Activated CD4-positive, alpha-beta T cell treated with anti-CD3 and anti-CD28 coated beads, Interleukin-2, amount 10 ng/mL, durations not matched to agents 24 days and 14 days (primary cell): Measurements from ENCODE around the gene NCOA1. TPM values are rescaled to one million over a fixed set of nuclear protein-coding genes. Genes with fewer than 3 reads are reported as not detected.
"Not testable (repeated sequence)": the region's sequence is repeated elsewhere in the genome, so short reads cannot be mapped to it uniquely, and the experiment has no call there.

Experiments
- DNase-seq: peaks from one replicate; pipeline ENCODE4 v3.0.0; 2022
- H3K27ac Mint-ChIP-seq: one replicate; pipeline ENCODE4 v1.8.0; 2022; ENCODE audit warnings: mild to moderate bottlenecking, mixed read lengths
- H3K27me3 Mint-ChIP-seq: one replicate; pipeline ENCODE4 v1.8.0; 2022; ENCODE audit warnings: mixed read lengths
- H3K36me3 Mint-ChIP-seq: one replicate; pipeline ENCODE4 v1.8.0; 2022; ENCODE audit warnings: low read depth, mild to moderate bottlenecking, mixed read lengths
- H3K4me1 Mint-ChIP-seq: one replicate; pipeline ENCODE4 v1.8.0; 2021; ENCODE audit warnings: mixed read lengths
- H3K4me3 Mint-ChIP-seq: one replicate; pipeline ENCODE4 v1.8.0; 2022; ENCODE audit warnings: mild to moderate bottlenecking, moderate library complexity, mixed read lengths
- H3K9me3 Mint-ChIP-seq: one replicate; pipeline ENCODE4 v1.8.0; 2021; ENCODE audit warnings: mixed read lengths
- intact Hi-C: fragments of 100-400 bp; cut with micrococcal nuclease; formaldehyde crosslinking; loops from one replicate; pipeline ENCODE4 v1.15.1; 2023
- total RNA-seq: library from RNA; stranded (reverse); gene quantifications from 2 replicates; pipeline ENCODE4 v1.2.3, GENCODE V29; 2022

Gene NCOA1
- total RNA-seq, 1 donor from 2014 or later, result 25.9 TPM

DNA sequence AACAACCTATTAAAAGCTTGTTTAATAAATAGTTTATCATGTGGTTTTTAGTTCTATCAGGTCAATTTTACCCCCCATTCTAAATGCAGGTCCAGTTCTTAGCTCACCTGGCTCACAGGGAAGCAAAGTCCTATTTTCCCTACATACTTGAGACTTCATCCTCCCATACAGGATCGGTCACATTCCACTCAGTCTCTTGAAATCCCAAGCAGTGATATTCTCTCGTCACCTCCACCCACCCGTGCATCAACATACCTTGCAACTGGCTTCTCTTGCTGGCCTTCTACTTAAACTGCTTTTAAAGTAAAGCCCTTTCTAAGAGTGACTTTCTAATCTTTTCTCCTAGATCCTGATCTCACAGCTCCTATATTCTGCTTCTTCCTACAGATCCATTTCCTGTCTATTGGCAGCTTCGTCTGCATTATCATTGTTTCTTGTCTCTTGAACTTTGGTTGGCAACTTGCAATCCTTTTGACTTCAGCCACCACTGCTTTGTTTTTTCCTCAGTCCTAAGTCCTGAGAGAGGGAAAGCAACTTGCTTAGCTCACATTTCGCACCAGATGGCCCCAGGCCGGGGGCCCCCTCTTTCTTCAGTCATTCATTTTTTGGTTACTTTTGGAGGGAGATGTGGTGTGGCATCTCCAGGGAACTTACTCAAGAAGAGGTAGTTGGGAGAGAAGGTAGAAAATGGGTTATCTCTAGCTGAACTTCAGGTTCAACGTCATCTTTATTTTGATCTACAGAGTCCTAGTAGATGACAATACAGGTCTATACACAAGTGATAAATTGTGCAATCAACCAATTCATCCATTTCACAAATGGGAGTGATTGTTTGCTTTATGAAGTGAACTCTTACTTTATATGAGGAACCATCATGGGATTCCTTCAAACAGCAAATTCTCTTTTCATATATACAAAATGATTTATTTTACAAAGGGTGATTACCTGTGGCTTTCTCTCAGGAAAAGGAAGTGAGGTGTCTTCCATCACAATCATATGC, 23.9 kb upstream of the NCOA1 start:
- no peak for DNase-seq
- Mint-ChIP-seq H3K4me1 (no peaks in the 10 kb centered on the region), H3K9me3 (no peaks in the 10 kb centered on the region), H3K4me3 (no peak overlapping the region), H3K36me3 (no peaks in the 10 kb centered on the region), H3K27ac (no peak overlapping the region), H3K27me3 (peaks cover 8% of the 10 kb centered on the region)
- intact Hi-C loops, result no loop called here

DNA sequence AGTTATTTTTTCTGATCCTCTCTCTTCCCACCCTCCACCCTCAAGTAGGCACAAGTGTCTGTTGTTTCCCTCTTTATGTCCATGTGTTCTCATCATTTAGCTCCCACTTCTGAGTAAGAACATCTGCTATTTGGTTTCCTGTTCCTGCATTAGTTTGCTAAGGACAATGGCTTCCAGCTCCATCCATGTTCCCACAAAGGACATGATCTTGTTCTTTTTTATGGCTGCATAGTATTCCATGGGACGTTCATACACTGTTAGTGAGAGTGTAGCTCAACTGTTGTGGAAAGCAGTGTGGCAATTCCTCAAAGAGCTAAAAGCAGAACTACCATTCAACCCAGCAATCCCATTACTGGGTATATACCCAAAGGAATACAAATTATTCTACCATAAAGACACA, 22.6 kb upstream of the NCOA1 start:
- DNase-seq, H3K36me3 Mint-ChIP-seq, intact Hi-C loops, H3K9me3 Mint-ChIP-seq, H3K27ac Mint-ChIP-seq, H3K27me3 Mint-ChIP-seq, H3K4me1 Mint-ChIP-seq, H3K4me3 Mint-ChIP-seq: not testable (repeated sequence)

DNA sequence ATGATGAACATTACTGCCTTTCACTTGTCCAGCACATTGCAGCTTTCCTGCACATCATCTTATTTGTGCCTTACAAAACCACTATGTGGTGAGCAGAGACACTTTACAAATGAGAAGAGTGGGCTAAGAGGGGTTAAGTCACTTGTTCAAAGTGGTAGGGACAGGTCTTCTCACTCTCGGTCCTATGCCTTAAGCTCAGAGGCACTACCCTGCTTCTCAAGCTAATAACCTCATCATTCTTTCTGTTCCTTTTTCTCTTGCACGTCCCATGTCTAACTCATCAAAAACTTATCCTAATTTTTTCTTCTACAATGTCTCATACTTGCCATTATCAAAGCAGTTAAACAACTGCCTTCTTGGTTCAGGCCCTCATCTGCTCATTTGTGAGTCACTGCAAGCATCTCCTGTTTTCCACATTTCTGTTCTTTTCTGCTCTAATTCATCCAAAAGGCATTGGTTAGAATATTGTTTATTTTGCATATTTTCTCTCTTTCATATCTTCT, 21.9 kb upstream of the NCOA1 start:
- Mint-ChIP-seq H3K36me3 (no peaks in the 10 kb centered on the region), H3K4me3 (no peak overlapping the region), H3K27me3 (peaks cover 8% of the 10 kb centered on the region), H3K4me1 (no peaks in the 10 kb centered on the region), H3K9me3 (no peaks in the 10 kb centered on the region), H3K27ac (no peak overlapping the region)
- intact Hi-C loops, result no loop called here
- DNase-seq, result no peak

DNA sequence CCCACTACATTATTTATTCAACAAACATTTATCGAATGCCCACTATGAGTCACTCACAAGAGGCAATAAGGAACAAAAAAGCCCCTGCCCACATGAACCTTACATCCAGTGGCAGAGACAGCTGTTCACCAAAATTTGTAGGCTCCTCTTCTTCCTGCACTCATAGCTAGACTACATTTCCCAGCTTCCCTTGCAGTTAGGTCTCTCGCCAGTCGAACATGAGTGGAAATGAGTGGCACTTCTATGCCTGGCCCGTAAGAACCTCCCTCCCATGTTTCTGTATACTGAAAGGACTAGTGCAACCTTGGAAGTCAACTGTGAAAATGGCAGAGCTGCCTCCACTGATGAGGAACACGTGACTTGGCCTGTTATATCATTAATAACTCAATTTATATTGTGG, 19.4 kb upstream of the NCOA1 start:
- H3K27ac Mint-ChIP-seq, result no peak overlapping the region
- peaks cover 6% of the 10 kb centered on the region for H3K27me3 Mint-ChIP-seq
- no peaks in the 10 kb centered on the region for H3K9me3 Mint-ChIP-seq
- no peaks in the 10 kb centered on the region for H3K36me3 Mint-ChIP-seq
- no peak for DNase-seq
- H3K4me3 Mint-ChIP-seq, result no peak overlapping the region
- no peaks in the 10 kb centered on the region for H3K4me1 Mint-ChIP-seq
- intact Hi-C loops, result no loop called here

DNA sequence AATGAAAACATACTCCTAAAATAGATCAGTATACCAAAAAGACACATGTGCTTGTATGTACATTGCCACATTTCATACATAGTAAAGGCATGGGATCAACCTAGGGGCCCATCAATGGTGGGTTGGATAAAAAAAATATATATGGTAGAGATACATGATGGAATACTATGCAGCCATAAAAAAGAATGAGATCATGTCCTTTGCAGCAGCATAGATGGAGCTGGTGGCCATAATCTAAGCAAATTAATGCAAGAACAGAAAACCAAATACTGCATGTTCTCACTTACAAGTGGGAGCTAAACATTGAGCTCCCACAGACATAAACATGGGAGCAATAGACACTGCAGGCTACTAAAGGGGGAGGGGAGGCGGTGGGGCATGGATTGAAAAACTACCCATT, 18.6 kb upstream of the NCOA1 start:
- intact Hi-C loops, result no loop called here
- H3K4me3 Mint-ChIP-seq, result no peak overlapping the region
- H3K36me3 Mint-ChIP-seq, result no peaks in the 10 kb centered on the region
- no peaks in the 10 kb centered on the region for H3K9me3 Mint-ChIP-seq
- peaks cover 2% of the 10 kb centered on the region for H3K27me3 Mint-ChIP-seq
- DNase-seq, result no peak
- no peak overlapping the region for H3K27ac Mint-ChIP-seq
- no peaks in the 10 kb centered on the region for H3K4me1 Mint-ChIP-seq

DNA sequence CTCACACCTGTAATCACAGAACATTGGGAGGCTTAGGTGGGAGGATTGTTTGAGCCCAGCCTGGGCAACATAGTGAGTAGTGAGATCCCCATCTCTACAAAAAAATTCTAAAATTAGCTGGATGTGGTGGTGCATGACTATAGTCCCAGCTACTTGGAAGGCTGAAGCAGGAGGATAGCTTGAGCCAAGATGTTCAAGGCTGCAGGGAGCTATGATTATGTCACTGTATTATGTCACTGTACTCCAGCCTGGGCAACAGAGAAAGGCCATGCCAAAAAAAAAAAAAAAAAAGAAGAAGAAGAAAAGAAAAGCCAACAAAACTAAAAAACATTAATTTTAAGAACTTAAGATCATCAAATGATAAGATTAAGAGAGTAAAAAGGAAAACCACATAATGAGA, 17.4 kb upstream of the NCOA1 start:
- Mint-ChIP-seq H3K4me1 (no peaks in the 10 kb centered on the region), H3K27me3 (no peaks in the 10 kb centered on the region), H3K4me3 (no peak overlapping the region), H3K9me3 (no peaks in the 10 kb centered on the region), H3K36me3 (no peaks in the 10 kb centered on the region), H3K27ac (no peak overlapping the region)
- DNase-seq, result no peak
- intact Hi-C loops, result no loop called here

DNA sequence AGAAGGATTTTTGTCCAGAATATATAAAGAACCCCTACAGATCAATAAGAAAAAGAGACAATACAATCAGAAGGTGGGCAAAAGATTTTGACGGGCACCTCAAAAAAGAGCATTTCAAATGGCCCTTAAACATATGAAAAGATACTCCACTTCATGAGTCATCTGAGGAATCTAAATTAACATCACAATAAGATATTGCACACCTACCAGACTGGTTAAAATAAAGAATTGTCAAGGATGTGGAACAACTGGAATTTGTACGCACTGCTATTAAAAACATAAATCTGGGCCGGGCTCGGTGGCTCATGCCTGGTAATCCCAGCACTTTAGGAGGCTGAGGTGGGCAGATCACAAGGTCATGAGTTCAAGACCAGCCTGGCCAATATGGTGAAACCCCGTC, 17.0 kb upstream of the NCOA1 start:
- Mint-ChIP-seq H3K27me3 (no peaks in the 10 kb centered on the region), H3K4me3 (no peak overlapping the region), H3K27ac (no peak overlapping the region), H3K9me3 (no peaks in the 10 kb centered on the region), H3K36me3 (no peaks in the 10 kb centered on the region), H3K4me1 (no peaks in the 10 kb centered on the region)
- intact Hi-C loops, result no loop called here
- no peak for DNase-seq

DNA sequence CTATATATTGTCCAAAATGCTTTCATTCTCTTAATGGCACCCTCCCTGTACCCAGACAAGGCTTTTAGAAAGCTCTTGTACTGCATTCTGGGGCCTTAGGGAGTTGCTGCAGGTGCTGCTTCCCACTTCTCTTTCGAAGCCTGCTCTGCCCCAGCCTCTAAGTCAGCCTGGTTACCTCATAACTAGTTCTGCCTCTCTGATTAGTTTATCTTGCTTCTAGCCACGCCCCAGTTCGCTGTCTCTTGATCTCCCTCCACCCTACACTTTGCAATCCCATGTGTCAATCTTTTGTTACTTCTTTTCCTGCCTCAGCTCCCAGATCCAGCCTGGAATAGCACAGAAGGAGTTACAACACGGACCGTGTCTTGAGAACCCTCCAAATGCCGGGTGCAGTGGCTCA, 13.8 kb upstream of the NCOA1 start:
- DNase-seq, result no peak
- Mint-ChIP-seq H3K4me1 (no peaks in the 10 kb centered on the region), H3K27ac (no peak overlapping the region), H3K4me3 (no peak overlapping the region), H3K9me3 (no peaks in the 10 kb centered on the region), H3K27me3 (no peaks in the 10 kb centered on the region), H3K36me3 (no peaks in the 10 kb centered on the region)
- intact Hi-C loops, result no loop called here

DNA sequence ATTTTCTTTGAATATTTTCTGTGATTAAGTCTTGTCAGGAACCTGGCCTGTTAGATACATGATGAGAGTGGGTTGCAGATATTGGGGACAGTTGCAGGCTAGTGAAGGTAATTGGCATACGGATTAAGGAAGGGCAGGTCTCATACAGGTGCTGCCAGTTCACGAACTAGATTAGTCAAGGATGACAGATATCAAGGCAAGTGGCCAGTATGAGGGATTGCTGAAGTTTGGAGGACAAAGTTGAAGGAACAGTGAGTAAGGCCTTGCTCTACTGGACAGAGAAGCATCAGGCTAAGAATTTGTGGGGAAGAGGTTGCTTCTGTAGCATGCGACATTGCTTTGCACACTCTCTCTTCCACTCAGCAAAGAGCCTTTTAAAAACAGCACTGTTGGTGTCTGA, 12.8 kb upstream of the NCOA1 start:
- no peaks in the 10 kb centered on the region for H3K4me1 Mint-ChIP-seq
- intact Hi-C loops, result no loop called here
- H3K27me3 Mint-ChIP-seq, result no peaks in the 10 kb centered on the region

DNA sequence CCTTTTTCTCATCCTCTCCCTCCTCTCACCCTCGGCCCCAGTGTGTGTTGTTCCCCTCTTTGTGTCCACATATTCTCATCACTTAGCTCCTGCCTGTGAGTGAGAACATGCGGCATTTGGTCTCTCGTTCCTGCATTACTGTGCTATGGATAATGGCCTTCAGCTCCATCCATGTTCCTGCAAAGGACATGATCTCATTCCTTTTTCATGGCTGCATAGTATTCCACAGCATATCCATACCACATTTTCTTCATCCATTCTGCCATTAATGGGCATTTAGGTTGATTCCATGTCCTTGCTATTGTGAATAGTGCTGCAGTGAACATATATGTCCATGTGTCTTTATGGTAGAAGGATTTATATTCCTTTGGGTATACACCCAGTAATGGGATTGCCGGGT, 10.8 kb upstream of the NCOA1 start:
- no peak overlapping the region for H3K27ac Mint-ChIP-seq
- H3K4me3 Mint-ChIP-seq, result no peak overlapping the region
- intact Hi-C loops, result no loop called here
- H3K36me3 Mint-ChIP-seq, result no peaks in the 10 kb centered on the region
- no peak for DNase-seq
- no peaks in the 10 kb centered on the region for H3K4me1 Mint-ChIP-seq
- no peaks in the 10 kb centered on the region for H3K9me3 Mint-ChIP-seq
- H3K27me3 Mint-ChIP-seq, result no peaks in the 10 kb centered on the region

More for the DNA sequence above, 12.8 kb upstream of the NCOA1 start:
- H3K27ac Mint-ChIP-seq, result no peak overlapping the region
- DNase-seq, result no peak
- H3K4me3 Mint-ChIP-seq, result no peak overlapping the region
- H3K9me3 Mint-ChIP-seq, result no peaks in the 10 kb centered on the region
- H3K36me3 Mint-ChIP-seq, result no peaks in the 10 kb centered on the region

DNA sequence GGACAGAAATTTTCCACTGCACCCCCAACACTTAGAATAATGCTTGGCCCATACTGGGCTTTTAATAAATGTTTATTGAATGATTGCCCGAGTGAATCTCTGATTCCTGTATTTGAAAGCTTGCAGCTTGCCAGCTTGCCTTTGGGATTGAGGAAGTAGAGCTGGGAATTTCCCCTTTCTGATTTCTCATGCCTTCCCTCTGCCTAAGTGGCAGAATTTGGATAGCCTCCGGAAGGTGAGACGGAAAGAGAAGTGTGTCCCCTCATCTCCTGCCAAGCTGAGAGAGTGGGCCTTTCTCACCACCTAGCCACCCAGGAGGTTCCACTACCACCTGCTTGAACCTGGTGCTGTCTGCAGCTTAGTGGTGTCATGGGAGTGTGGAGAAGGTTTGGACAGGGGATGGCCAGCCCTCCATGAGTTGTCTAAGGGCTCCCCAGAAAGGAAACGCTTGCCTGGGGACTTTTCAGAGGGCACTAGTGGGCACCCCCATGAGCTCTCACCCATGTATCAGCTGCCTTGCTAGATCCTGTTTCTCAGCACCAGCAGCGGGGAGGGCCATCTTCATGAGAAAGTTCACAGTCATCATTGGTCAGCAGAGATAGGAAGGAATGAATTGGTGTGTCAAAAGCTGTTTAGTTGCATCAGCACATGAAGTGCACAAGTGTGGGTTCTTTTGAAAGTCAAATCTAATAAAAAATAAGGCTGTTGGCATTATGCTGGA, 8.6 kb upstream of the NCOA1 start:
- Mint-ChIP-seq H3K27me3 (no peaks in the 10 kb centered on the region), H3K4me1 (no peaks in the 10 kb centered on the region), H3K36me3 (no peaks in the 10 kb centered on the region), H3K4me3 (no peak overlapping the region), H3K27ac (no peak overlapping the region), H3K9me3 (no peaks in the 10 kb centered on the region)
- DNase-seq, result no peak
- intact Hi-C loops, result no loop called here

DNA sequence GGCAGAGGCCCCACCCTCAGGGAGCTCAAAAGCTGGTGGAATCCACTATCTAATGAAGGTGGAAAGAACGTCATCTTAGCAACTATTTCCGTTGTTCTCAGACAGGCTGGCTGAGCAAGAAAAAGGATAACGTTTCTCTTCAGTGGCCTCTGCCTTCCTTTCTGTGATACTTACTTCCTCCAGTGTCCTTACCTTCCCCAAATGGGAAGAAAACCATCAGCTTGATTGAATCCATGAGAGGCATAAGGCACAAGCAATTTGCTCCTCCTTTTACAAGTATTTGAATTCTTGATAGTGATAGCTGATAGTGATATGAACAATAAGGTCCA, 8.1 kb upstream of the NCOA1 start:
- no peak for DNase-seq
- Mint-ChIP-seq H3K4me1 (no peaks in the 10 kb centered on the region), H3K27ac (no peak overlapping the region), H3K27me3 (no peaks in the 10 kb centered on the region), H3K36me3 (no peaks in the 10 kb centered on the region), H3K4me3 (no peak overlapping the region), H3K9me3 (no peaks in the 10 kb centered on the region)
- intact Hi-C loops, result no loop called here

DNA sequence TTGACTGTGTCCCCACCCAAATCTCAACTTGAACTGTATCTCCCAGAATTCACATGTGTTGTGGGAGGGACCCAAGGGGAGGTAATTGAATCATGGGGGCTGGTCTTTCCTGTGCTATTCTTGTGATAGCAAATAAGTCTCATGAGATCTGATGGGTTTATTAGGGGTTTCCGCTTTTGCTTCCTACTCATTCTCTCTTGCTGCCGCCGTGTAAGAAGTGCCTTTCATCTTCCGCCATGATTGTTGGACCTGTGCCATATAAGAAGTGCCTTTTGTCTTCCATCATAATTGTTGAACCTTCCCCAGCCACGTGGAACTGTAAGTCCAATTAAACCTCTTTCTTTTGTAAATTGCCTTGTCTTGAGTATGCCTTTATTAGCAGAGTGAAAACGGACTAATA, 6.4 kb upstream of the NCOA1 start:
- H3K4me3 Mint-ChIP-seq, DNase-seq, H3K27me3 Mint-ChIP-seq, H3K4me1 Mint-ChIP-seq, H3K36me3 Mint-ChIP-seq, intact Hi-C loops, H3K9me3 Mint-ChIP-seq, H3K27ac Mint-ChIP-seq: not testable (repeated sequence)

DNA sequence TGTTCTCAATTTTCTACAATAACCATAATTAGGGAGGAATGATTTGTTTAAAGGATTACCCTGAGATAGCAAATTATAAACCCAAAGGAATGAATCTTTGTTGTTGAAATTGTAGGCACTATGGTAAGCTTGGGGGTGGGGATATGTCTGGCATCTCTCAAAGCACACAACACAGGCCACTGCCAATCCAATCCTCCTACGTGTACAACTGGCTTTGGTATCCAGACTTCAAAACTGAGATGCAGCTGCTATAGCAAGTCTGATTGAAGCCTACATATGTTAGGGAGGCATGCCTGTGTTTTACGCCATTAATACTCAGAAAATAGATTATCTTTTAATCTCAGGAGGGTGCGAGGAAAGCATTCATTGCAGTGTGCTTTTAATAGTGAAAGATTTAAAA, 5.9 kb upstream of the NCOA1 start:
- Mint-ChIP-seq H3K27ac (no peak overlapping the region), H3K4me1 (peaks cover 7% of the 10 kb centered on the region), H3K4me3 (no peak overlapping the region), H3K27me3 (no peaks in the 10 kb centered on the region), H3K36me3 (no peaks in the 10 kb centered on the region), H3K9me3 (no peaks in the 10 kb centered on the region)
- intact Hi-C loops, result no loop called here
- no peak for DNase-seq
